Peyer's patch (tissue), 4 donors: ENCODE results near the gene TBC1D25. TPM values are rescaled to one million over a fixed set of nuclear protein-coding genes. Genes with fewer than 3 reads are reported as not detected.

Experiments
- DNase-seq, 3 donors: peaks; one replicate each; pipeline ENCODE4 v3.0.0-alpha.2; 2017 to 2019
- H3K27ac ChIP-seq, 4 donors: fragments of 200-600 bp; sonication (generic); one replicate each; pipeline ENCODE4 v1.5.1; 2016 to 2019
- H3K27me3 ChIP-seq, 2 donors: fragments of 200-600 bp; sonication (generic); one replicate each; pipeline ENCODE4 v1.5.1; 2019
- H3K36me3 ChIP-seq, 3 donors: fragments of 200-600 bp; sonication (generic); one replicate each; pipeline ENCODE4 v1.5.1; 2016 to 2019
- H3K4me1 ChIP-seq, 4 donors: fragments of 200-600 bp; sonication (generic); one replicate each; pipeline ENCODE4 v1.5.1; 2016 to 2019
- H3K4me3 ChIP-seq, 4 donors: fragments of 200-600 bp; sonication (generic); 1 replicate in 3 of 4; 2 replicates in 1 of 4; pipeline ENCODE4 v1.5.1; 2016 to 2019; ENCODE audit warnings: mild to moderate bottlenecking in 1 of 4
- H3K9me3 ChIP-seq, 4 donors: fragments of 200-600 bp; sonication (generic); one replicate each; pipeline ENCODE4 v1.5.1; 2016 to 2019; ENCODE audit warnings: mild to moderate bottlenecking in 1 of 4
- POLR2A ChIP-seq, 2 donors: fragments of 450-650 bp; IDR thresholded peaks; one replicate each; pipeline ENCODE4 v1.5.1; 2017; ENCODE audit warnings: antibody characterized with exemption in 2 of 2, mild to moderate bottlenecking in 2 of 2, moderate library complexity in 2 of 2
- total RNA-seq, 4 donors: library from RNA; depleted of rRNA; stranded (reverse); fragments of >200 nt; gene quantifications; one replicate each; pipeline ENCODE4 v1.1.0, GENCODE V29; 2016
- TF ChIP-seq, protein P1 (sequence below), 6 experiments: fragments of 450-650 bp in 4 of 6; fragments of 200-600 bp in 2 of 6; sonication (generic) in 1 of 6; IDR thresholded peaks; one replicate each; pipeline ENCODE4 v1.5.1; 2017 to 2019; ENCODE audit warnings: antibody characterized with exemption in 6 of 6, mild to moderate bottlenecking in 3 of 6, moderate library complexity in 1 of 6

The TBC1D25 gene
- total RNA-seq, 4 donors from 2014 or later, result 9.3 to 14.9 (median 11.3) TPM

DNA sequence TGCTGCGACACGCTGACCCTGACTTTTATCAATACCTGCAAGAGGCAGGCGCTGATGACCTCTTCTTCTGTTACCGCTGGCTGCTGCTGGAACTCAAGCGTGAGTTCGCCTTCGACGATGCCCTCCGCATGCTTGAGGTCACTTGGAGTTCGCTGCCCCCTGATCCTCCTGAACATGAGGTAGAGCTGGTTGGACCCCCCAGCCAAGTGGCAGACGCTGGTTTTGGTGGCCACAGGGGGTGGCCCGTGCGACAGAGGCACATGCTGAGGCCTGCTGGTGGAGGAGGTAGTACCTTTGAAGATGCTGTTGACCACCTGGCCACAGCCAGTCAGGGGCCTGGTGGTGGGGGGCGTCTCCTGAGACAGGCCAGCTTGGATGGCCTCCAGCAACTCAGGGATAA, 20.5 kb downstream of the TBC1D25 start:
- no peak for DNase-seq
- H3K4me1 ChIP-seq, result no peaks in the 10 kb centered on the region
- TF ChIP-seq POLR2A (IDR thresholded peaks at IDR 0.05), result no peak
- TF ChIP-seq, protein P1, sequence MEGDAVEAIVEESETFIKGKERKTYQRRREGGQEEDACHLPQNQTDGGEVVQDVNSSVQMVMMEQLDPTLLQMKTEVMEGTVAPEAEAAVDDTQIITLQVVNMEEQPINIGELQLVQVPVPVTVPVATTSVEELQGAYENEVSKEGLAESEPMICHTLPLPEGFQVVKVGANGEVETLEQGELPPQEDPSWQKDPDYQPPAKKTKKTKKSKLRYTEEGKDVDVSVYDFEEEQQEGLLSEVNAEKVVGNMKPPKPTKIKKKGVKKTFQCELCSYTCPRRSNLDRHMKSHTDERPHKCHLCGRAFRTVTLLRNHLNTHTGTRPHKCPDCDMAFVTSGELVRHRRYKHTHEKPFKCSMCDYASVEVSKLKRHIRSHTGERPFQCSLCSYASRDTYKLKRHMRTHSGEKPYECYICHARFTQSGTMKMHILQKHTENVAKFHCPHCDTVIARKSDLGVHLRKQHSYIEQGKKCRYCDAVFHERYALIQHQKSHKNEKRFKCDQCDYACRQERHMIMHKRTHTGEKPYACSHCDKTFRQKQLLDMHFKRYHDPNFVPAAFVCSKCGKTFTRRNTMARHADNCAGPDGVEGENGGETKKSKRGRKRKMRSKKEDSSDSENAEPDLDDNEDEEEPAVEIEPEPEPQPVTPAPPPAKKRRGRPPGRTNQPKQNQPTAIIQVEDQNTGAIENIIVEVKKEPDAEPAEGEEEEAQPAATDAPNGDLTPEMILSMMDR (IDR thresholded peaks at IDR 0.05), result no peak
- no peak overlapping the region for H3K27ac ChIP-seq
- H3K27me3 ChIP-seq, result no peaks in the 10 kb centered on the region
- H3K36me3 ChIP-seq, result peaks cover 0 to 19% (median 0%) of the 10 kb centered on the region in 3 donors
- H3K4me3 ChIP-seq, result no peak overlapping the region
- no peaks in the 10 kb centered on the region for H3K9me3 ChIP-seq

DNA sequence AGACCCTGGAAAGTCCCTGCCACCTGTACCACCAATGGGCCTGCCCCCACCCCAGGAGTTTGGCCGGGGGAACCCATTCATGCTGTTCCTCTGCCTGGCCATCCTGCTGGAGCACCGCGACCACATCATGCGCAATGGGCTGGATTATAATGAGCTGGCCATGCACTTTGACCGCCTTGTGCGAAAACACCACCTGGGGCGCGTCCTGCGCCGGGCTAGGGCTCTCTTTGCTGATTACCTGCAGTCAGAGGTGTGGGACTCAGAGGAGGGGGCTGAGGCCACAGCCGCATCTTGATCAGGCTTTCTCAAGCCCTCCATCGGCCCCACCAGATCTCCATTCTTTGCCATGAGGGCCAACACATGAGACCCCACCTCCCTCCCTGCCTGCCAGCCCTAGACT, 21.2 kb downstream of the TBC1D25 start:
- TF ChIP-seq, protein P1 (IDR thresholded peaks at IDR 0.05), result no peak
- TF ChIP-seq POLR2A (IDR thresholded peaks at IDR 0.05), result no peak
- Histone ChIP-seq H3K4me1 (no peaks in the 10 kb centered on the region), H3K36me3 (peaks cover 0 to 19% (median 0%) of the 10 kb centered on the region in 3 donors), H3K27me3 (no peaks in the 10 kb centered on the region), H3K27ac (no peak overlapping the region), H3K4me3 (no peak overlapping the region), H3K9me3 (no peaks in the 10 kb centered on the region)
- DNase-seq, result no peak

GRCh38 chrX:48569958-48570357, 30.4 kb downstream of the TBC1D25 start:
- Histone ChIP-seq H3K36me3 (no peaks in the 10 kb centered on the region), H3K4me1 (peaks cover 0 to under 1% (median 0%) of the 10 kb centered on the region in 4 donors), H3K4me3 (no peak overlapping the region), H3K27ac (no peak overlapping the region), H3K27me3 (no peaks in the 10 kb centered on the region), H3K9me3 (no peaks in the 10 kb centered on the region)
- no peak for DNase-seq
- TF ChIP-seq, protein P1 (IDR thresholded peaks at IDR 0.05), result no peak

- peaks cover 0 to 14% (median 7%) of the 10 kb centered on the region in 4 donors for H3K4me1 ChIP-seq
- H3K27ac ChIP-seq, result peak overlapping the region; percentile 93 to 100 (median 99)
- H3K27me3 ChIP-seq, result no peaks in the 10 kb centered on the region
- TF ChIP-seq, protein P1 (IDR thresholded peaks at IDR 0.05), result no peak
- TF ChIP-seq POLR2A (IDR thresholded peaks at IDR 0.05), result no peak
- peaks cover 0 to 36% (median 0%) of the 10 kb centered on the region in 3 donors for H3K36me3 ChIP-seq
- peak overlapping the region; percentile 62 to 84 (median 72) for H3K4me3 ChIP-seq
- no peaks in the 10 kb centered on the region for H3K9me3 ChIP-seq
- DNase-seq, result peak in 2 of 3 donors; percentile 19 to 53
Observed at GRCh38 chrX:48573690-48574269, 34.3 kb downstream of the TBC1D25 start.

- peaks cover 0 to 14% (median 7%) of the 10 kb centered on the region in 4 donors for H3K4me1 ChIP-seq
- H3K4me3 ChIP-seq, result peak within 1 kb of the TSS; percentile 62 to 84 (median 72)
- H3K27ac ChIP-seq, result peak within 1 kb of the TSS; percentile 93 to 100 (median 99)
- peak; percentile 88 to 96 (median 91) for DNase-seq
- H3K36me3 ChIP-seq, result peaks cover 0 to 36% (median 0%) of the 10 kb centered on the region in 3 donors
- no peaks in the 10 kb centered on the region for H3K9me3 ChIP-seq
- H3K27me3 ChIP-seq, result no peaks in the 10 kb centered on the region
- peak; percentile 85 to 88 for TF ChIP-seq POLR2A (IDR thresholded peaks at IDR 0.05)
- TF ChIP-seq, protein P1 (IDR thresholded peaks at IDR 0.05), result peak in 4 of 6 experiments; percentile 7 to 58 (median 54)
Observed at GRCh38 chrX:48574270-48575266, 35.1 kb downstream of the TBC1D25 start, which contains the start of gene RBM3. TSS of gene RBM3 (plus strand) at chrX:48574484. CDS start at chrX:48575181, 697 bp downstream.
